Measurements from ENCODE around the gene CPNE4.

The CPNE4 gene

GRCh38 chr3:131730581-131730980 is 304.2 kb downstream of the CPNE4 start:
- no peak for DNase-seq

GRCh38 chr3:131729643-131730017 is 305.2 kb downstream of the CPNE4 start:
- DNase-seq, result no peak

- DNase-seq, result no peak
These were observed 305.7 kb downstream of the CPNE4 start for GRCh38 chr3:131728898-131729642.

GRCh38 chr3:131725414-131725813 is 309.4 kb downstream of the CPNE4 start:
- DNase-seq, result no peak

- DNase-seq, result no peak
These were observed 311.5 kb downstream of the CPNE4 start for GRCh38 chr3:131723343-131723742.

GRCh38 chr3:131717493-131717892 is 317.3 kb downstream of the CPNE4 start:
- no peak for DNase-seq

- no peak for DNase-seq
These were observed 317.9 kb downstream of the CPNE4 start for GRCh38 chr3:131716943-131717342.

GRCh38 chr3:131716007-131716406 is 318.8 kb downstream of the CPNE4 start:
- no peak for DNase-seq

- no peak for DNase-seq
These were observed 320.1 kb downstream of the CPNE4 start for GRCh38 chr3:131714585-131715220.

GRCh38 chr3:131713416-131714123 is 321.2 kb downstream of the CPNE4 start:
- DNase-seq, result no peak

- no peak for DNase-seq
These were observed 322.2 kb downstream of the CPNE4 start for GRCh38 chr3:131712662-131713061.

GRCh38 chr3:131711114-131711768 is 323.6 kb downstream of the CPNE4 start:
- DNase-seq, result peak; percentile 35 to 54

GRCh38 chr3:131708241-131708640 is 326.6 kb downstream of the CPNE4 start:
- no peak for DNase-seq

GRCh38 chr3:131705558-131706051 is 329.2 kb downstream of the CPNE4 start:
- DNase-seq, result no peak

- no peak for DNase-seq
These were observed 329.7 kb downstream of the CPNE4 start for GRCh38 chr3:131705099-131705498.

GRCh38 chr3:131704098-131704497 is 330.7 kb downstream of the CPNE4 start:
- no peak for DNase-seq

- no peak for DNase-seq
These were observed 332.7 kb downstream of the CPNE4 start for GRCh38 chr3:131702146-131702545.

- DNase-seq, result no peak
These were observed 333.6 kb downstream of the CPNE4 start for GRCh38 chr3:131701153-131701770.

- no peak for DNase-seq
These were observed 335.8 kb downstream of the CPNE4 start for GRCh38 chr3:131699001-131699400.

- DNase-seq, result no peak
These were observed 340.4 kb downstream of the CPNE4 start for GRCh38 chr3:131694376-131694775.

GRCh38 chr3:131692356-131692755 is 342.5 kb downstream of the CPNE4 start:
- DNase-seq, result no peak

GRCh38 chr3:131690800-131691199 is 344.0 kb downstream of the CPNE4 start:
- no peak for DNase-seq

- DNase-seq, result no peak
These were observed 346.4 kb downstream of the CPNE4 start for GRCh38 chr3:131688370-131688769.

Data from NCI-H526 (cell line).